ENCODE results near the gene PPP1R8.
"Not testable (repeated sequence)": the region's sequence is repeated elsewhere in the genome, so short reads cannot be mapped to it uniquely, and the experiment has no call there.

PPP1R8 gene

DNA sequence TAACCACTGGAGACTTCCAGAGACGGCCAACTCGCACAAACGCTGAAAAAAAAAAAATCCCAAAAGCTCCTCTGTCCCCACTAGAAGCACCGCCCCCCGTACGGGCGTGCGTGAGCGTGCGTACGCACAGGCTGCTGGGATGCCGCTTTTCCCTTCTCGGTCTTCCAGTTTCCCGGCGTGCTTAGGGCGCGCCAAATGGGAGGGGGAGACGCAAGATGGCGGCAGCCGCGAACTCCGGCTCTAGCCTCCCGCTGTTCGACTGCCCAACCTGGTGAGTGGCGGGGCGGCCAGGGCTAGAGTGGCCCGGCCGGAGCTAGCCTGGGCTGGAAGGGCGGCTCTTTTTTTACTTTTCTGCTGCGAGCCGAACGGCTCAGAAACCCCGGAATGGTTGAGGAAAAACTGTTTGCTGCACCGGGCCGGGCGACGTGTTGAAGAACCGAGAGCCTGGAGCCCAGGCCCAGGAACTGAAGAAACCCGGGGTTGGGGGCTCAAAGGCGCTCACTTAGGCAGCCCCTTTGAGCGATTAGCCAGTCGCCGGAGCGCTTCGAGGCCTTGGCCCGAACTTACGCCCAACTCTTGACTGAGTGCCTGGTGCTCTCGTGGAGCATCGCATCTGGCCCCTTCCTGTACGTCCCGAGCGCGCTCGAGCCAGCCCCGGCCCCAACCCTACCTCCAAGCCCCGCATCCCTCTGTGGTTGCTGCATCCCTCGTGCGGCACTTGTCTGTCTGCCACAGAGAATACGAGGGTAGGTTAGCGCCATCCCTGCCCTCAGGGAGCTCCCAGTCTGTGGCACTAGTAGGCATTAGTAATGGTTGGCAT lies at the start of gene PPP1R8:
PPP1R8 (plus strand) TSS at position 162 of the 820 bp plus-strand sequence; CDS start at position 216, 54 bp downstream.
- DNase-seq (ENCODE audit: low read depth), result peak; percentile 95
- H3K4me3 ChIP-seq (ENCODE audit: control insufficient read depth, low read depth, low read length), result peak within 1 kb of the TSS; percentile 96
- TF ChIP-seq, protein P1, sequence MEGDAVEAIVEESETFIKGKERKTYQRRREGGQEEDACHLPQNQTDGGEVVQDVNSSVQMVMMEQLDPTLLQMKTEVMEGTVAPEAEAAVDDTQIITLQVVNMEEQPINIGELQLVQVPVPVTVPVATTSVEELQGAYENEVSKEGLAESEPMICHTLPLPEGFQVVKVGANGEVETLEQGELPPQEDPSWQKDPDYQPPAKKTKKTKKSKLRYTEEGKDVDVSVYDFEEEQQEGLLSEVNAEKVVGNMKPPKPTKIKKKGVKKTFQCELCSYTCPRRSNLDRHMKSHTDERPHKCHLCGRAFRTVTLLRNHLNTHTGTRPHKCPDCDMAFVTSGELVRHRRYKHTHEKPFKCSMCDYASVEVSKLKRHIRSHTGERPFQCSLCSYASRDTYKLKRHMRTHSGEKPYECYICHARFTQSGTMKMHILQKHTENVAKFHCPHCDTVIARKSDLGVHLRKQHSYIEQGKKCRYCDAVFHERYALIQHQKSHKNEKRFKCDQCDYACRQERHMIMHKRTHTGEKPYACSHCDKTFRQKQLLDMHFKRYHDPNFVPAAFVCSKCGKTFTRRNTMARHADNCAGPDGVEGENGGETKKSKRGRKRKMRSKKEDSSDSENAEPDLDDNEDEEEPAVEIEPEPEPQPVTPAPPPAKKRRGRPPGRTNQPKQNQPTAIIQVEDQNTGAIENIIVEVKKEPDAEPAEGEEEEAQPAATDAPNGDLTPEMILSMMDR (conservative IDR thresholded peaks at IDR 0.05; ENCODE audit: control insufficient read depth, insufficient read depth, low read depth, low read length), result no peak

DNA sequence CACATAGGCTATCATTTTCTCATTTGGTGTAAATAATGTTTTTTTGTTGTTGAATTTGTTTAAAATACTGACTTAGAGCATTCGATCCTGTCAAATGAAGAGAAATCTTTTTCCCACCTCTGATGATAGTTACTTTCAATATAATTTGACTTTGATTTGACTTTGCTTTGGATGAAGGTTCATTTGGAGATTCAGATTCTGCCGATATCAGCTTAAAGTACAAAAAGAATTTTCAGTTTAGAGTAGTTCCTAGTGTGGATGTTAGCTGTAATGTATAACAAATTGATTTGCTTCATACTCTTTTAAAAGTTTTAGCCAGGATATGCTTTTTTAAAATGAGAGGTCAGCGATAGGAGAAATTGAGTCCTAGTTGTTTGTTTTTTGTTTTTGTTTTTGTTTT lies 47.6 kb upstream of the PPP1R8 start:
- TF ChIP-seq, protein P1 (conservative IDR thresholded peaks at IDR 0.05; ENCODE audit: control insufficient read depth, insufficient read depth, low read depth, low read length), result no peak
- DNase-seq (ENCODE audit: low read depth), result no peak
- H3K4me3 ChIP-seq (ENCODE audit: control insufficient read depth, low read depth, low read length), result no peak overlapping the region

DNA sequence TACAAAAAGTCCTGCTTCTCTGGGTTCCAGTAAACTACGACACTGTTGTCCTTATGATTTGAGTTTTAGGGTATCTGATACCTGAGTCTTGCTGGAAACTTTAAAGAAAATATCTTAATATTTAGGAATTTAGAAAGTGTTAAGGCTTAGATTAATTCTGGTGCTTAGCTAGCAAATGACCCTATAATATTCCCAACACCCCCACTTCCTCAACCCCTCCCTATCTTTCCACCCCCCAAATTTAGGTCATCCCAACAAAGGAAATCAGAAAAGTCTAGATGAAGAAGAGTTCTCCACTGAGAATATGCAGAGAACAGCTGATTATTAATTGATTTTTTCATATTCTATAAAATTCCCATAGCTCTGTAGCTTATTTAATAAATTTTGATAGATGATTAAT lies 45.9 kb upstream of the PPP1R8 start:
- H3K4me3 ChIP-seq (ENCODE audit: control insufficient read depth, low read depth, low read length), result no peak overlapping the region
- no peak for DNase-seq (ENCODE audit: low read depth)
- TF ChIP-seq, protein P1 (conservative IDR thresholded peaks at IDR 0.05; ENCODE audit: control insufficient read depth, insufficient read depth, low read depth, low read length), result no peak

DNA sequence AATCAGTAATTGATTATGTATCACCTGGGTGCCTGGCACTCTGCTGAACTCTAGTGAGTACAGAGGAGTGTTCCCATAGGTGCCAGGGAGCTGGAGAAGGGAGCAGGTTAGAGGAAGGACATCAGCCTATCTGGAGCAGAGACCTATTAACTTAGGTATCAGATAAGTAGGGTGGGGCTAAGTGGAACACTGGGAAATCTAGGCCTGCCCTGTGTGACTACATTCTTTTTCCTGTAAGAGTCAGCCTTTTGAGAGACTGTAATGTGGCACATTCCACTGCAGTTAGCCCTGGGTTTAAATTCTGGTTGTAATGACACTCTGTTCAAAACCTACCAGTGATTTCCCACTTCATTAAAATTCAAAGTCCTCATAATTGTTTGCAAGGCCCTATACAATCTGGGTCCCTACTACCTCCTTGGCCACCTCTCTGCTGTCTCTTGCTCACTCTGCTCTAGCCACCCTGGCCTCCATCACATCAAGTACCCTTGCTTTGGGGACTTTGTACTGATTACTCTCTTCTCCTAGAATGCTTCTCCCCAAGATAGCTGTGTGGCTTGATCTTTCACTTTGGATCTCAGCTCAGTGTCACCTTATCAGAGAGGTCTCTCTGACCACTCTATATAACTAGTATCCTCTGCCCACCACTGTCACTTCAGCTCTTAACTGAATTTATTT lies 44.7 kb upstream of the PPP1R8 start:
- H3K4me3 ChIP-seq (ENCODE audit: control insufficient read depth, low read depth, low read length), result no peak overlapping the region
- TF ChIP-seq, protein P1 (conservative IDR thresholded peaks at IDR 0.05; ENCODE audit: control insufficient read depth, insufficient read depth, low read depth, low read length), result no peak
- no peak for DNase-seq (ENCODE audit: low read depth)

DNA sequence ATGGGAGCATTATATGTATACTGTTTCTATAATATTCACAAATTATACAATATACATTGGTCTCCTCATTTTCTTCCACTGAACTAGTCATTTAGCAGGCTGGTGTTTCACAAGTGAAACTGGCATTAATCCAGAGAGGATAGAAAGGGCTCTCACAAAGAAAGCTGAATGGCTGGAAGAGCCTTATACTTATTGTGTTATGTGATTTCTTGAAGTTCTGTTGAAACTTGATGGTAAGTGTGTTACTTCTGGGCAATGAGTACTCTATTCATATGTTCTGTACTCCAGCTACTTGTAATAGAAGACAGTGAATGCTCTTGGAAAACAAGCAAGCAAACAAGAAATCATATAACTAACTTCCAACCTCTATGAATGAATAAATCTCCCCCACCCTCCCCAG lies 42.7 kb upstream of the PPP1R8 start:
- peak; percentile 64 for DNase-seq (ENCODE audit: low read depth)
- TF ChIP-seq, protein P1 (conservative IDR thresholded peaks at IDR 0.05; ENCODE audit: control insufficient read depth, insufficient read depth, low read depth, low read length), result no peak

DNA sequence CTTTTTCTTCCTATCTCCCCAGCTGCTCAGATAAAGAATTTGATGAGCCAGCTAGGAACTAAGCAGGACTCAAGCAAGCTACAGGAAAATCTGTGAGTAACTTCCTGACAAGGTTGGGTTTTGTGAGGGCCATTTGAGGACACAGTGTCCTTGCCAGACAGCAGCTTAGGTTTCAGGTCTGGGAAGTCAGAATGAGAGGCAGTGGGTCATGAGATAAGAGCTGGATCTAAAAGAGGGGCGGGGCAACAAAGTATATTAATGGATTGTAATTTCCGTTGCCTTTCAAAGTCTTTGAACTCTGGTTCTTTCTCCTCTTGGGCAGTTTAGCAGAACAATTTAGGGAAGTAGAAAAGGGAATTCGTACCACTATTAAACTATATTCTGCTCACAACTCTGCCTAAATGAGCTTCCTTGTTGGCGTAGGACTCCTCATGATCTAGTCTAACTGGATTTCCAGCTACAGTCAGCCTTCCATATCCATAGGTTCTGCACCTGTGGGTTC lies 41.0 kb upstream of the PPP1R8 start:
- TF ChIP-seq, protein P1 (conservative IDR thresholded peaks at IDR 0.05; ENCODE audit: control insufficient read depth, insufficient read depth, low read depth, low read length), result no peak
- H3K4me3 ChIP-seq (ENCODE audit: control insufficient read depth, low read depth, low read length), result no peak overlapping the region
- peak; percentile 67 for DNase-seq (ENCODE audit: low read depth)

More for the DNA sequence above, 42.7 kb upstream of the PPP1R8 start:
- no peak overlapping the region for H3K4me3 ChIP-seq (ENCODE audit: control insufficient read depth, low read depth, low read length)

DNA sequence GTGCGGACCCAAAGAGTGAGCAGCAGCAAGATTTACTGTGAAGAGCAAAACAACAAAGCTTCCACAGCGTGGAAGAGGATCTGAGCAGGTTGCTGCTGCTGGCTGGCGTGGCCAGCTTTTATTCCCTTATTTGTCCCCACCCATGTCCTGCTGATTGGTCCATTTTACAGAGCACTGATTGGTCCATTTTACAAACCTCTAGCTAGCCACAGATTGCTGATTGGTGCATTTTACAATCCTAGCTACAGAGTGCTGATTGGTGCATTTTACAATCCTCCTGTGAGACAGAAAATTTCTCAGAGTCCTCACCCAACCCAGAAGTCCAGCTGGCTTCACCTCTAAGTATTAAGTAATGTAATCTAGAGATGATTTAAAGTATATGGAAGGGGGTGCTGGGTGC lies 40.3 kb upstream of the PPP1R8 start:
- not testable (repeated sequence) for DNase-seq (ENCODE audit: low read depth); H3K4me3 ChIP-seq (ENCODE audit: control insufficient read depth, low read depth, low read length)

All from fibroblast of mammary gland (primary cell).